ENCODE data around the gene TPP2.

DNA sequence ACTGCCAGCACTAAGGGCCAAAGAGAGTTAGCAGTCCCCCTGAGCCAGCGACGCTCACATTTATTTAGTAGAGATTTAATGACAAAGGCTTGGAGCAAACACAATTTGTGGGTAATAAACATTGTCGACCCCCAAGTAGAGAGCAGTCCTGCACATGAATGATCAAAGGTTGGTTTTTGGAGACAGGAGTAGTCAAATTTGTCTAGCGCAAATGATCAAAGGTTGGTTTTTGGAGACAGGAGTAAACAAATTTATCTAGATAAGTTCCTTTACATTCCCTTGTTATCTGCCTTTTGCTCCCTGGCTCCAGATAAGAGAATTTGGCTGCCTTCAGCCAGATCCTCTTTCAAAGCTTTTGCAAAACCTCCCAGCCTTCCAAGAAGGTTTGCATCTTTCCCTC is 71.1 kb downstream of the TPP2 start:
- TF ChIP-seq, protein P1, sequence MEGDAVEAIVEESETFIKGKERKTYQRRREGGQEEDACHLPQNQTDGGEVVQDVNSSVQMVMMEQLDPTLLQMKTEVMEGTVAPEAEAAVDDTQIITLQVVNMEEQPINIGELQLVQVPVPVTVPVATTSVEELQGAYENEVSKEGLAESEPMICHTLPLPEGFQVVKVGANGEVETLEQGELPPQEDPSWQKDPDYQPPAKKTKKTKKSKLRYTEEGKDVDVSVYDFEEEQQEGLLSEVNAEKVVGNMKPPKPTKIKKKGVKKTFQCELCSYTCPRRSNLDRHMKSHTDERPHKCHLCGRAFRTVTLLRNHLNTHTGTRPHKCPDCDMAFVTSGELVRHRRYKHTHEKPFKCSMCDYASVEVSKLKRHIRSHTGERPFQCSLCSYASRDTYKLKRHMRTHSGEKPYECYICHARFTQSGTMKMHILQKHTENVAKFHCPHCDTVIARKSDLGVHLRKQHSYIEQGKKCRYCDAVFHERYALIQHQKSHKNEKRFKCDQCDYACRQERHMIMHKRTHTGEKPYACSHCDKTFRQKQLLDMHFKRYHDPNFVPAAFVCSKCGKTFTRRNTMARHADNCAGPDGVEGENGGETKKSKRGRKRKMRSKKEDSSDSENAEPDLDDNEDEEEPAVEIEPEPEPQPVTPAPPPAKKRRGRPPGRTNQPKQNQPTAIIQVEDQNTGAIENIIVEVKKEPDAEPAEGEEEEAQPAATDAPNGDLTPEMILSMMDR (IDR thresholded peaks at IDR 0.05; ENCODE audit: insufficient read depth, low read length, poor library complexity, severe bottlenecking), result no peak
- no peak for TF ChIP-seq EZH2phosphoT487 (conservative IDR thresholded peaks at IDR 0.05; ENCODE audit: low read length)

Measured in SU-DHL-6 (cell line).